IPS DF 4.7 (cell line): Measurements from ENCODE around the gene E4F1.

ENCODE experiments used
- DNase-seq: peaks from one replicate; pipeline ENCODE4 v3.0.0-alpha.2; 2013; ENCODE audit warnings: low spot score; ENCODE audit errors: extremely low read depth

E4F1 gene

GRCh38 chr16:2206420-2206779 lies 17.0 kb upstream of the E4F1 start:
- no peak for DNase-seq

- DNase-seq, result no peak
Measured at GRCh38 chr16:2206780-2207433, 16.5 kb upstream of the E4F1 start.

DNA sequence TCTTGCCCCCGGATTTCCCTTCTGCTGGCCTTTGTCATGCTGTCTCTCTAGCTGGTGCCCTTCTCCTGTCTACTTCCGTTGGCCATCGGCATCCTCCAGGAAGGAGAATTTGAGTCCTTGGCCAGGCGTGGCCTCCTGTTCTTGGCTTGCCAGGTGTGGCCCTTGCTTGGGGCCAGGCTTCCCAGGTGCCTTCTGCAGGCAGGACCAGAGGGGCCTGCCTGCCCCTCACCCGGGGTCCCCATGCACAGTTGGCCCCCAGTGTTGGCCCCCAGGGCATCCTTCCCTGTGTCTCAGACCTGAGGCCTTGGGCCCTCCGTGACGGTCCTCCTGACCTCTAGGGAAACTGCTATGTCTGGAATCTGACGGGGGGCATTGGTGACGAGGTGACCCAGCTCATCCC lies 15.5 kb upstream of the E4F1 start:
- DNase-seq, result no peak

DNA sequence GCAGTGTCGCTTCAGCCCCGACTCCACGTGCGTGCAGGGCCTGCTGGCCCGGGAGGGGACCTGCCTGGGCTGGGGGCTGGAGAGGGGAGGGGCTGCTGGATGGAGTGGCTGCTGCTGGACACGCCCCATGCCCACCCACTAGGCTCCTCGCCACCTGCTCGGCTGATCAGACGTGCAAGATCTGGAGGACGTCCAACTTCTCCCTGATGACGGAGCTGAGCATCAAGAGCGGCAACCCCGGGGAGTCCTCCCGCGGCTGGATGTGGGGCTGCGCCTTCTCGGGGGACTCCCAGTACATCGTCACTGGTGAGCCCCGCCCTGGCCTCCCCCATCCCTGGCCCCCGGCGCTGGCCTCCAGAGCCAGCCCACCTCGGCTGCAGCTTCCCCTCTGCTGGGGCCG lies 15.1 kb upstream of the E4F1 start:
- DNase-seq, result no peak

DNA sequence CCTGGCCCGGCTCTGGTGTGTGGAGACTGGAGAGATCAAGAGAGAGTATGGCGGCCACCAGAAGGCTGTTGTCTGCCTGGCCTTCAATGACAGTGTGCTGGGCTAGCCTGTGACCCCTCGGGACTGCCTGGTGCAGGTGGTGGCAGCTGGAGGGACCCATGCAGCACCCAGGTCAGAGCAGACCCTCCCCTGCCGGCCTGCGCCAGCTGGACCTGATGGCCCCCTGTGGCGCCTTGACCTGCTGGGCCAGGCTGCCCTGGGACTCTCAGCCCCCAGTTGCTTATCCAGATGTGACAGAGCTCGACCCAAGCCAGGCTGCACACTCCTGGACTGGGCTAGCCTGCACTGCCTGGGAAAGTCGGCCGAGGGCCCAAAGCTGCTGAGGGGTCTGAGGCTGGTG lies 14.6 kb upstream of the E4F1 start:
- DNase-seq, result no peak

DNA sequence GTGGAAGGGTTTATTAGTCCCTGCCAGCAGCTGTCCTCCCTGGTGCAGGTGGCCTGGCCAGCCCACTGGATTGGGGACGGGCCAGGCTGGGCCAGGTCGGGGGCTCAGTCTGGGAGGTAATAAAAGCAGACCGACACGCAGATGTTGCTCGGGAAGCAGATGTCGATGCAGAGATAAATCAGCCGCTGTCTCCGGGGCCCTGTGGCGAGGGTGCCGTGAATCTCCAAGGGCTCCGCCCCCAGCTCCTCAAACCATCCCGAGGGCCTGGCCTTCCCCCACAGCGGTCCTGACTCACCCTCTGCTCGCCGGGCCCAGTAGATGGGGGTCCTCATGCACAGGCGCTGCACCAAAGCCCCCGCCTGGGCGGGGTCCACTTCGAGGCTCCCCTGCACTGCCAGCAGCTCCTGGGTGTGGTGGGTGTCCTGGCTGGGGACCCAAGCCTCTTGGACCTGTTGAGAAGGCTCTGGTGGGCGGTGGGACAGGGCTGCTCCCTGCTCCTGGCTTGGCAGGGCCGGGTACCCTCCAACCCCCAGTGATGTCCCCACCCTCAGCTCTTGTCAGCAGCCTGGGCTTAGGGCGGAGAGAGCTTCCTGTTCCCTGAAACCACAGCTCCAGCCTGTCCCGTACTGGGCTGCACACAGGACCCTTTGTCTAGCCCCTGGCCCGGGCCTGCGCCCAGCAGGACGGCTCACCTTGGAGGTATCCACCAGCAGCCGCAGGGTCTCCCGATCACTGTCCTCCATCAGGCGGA lies 14.0 kb upstream of the E4F1 start:
- DNase-seq, result no peak

DNA sequence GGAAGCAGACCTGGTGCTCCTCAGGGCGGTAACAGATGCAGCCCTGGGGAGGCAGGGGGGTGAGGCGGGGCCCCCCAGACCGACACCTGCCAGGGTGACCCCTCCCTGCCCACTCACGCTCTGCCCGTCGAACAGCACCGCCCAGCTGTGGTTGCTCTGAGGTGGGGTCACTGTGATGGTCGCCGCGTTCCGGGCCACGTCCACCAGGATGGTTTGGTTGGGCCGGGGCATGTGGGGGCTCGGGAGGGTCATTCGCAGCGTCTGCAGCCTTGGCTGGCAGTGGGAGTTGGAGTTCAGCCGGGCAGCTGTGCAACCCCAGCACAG lies 13.4 kb upstream of the E4F1 start:
- DNase-seq, result no peak

- no peak for DNase-seq
Measured at GRCh38 chr16:2210386-2211365, 12.7 kb upstream of the E4F1 start, which contains the start of gene BRICD5. Gene BRICD5 (minus strand): TSS chr16:2210863. CDS start chr16:2210833, 30 bp downstream.

DNA sequence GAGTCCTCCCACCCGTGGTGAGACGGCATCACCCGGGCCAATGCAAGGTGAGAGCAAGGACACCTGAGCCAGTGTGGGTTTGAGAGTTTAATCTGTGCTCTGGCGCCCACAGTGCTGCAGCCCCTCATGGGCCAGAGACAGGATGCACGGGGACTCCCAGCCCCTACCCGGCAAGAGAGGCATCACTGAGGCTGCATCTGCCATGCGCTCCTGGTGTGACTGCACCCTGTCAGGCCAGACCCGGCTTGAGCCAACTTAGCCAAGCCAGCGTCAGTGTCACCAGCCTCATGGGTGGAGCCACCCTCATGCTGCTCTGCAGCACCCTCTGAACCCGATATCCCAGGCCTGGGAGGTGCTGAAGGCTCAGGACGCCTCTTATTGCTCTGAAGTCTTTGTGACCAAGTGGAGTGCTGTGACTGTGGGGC lies 11.5 kb upstream of the E4F1 start:
- DNase-seq, result no peak

- DNase-seq, result no peak
Measured at GRCh38 chr16:2212362-2213324, 10.7 kb upstream of the E4F1 start.

GRCh38 chr16:2213817-2214718 lies 9.3 kb upstream of the E4F1 start:
- DNase-seq, result no peak

DNA sequence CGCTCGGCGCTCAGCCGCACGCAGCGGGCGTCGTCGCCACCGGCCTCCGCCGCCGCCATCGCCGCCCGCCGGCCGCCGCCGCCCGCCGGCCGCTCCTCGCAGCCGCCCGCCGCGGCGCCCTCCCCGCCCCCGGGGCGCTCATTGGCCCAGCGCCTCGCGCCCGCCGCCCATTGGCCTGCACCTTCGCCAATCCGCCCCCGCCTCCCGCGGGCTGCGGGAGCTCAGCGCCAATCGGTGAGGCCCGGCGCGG lies 8.7 kb upstream of the E4F1 start, which contains the start of gene PGP:
TSS of gene PGP (minus strand) at position 122 of the 250 bp plus-strand sequence. CDS start at position 59, 63 bp downstream.
- no peak for DNase-seq

GRCh38 chr16:2216330-2216729 lies 7.1 kb upstream of the E4F1 start:
- DNase-seq, result no peak

- DNase-seq, result no peak
Measured at GRCh38 chr16:2223942-2224486, 623 bp downstream of the E4F1 start.

DNA sequence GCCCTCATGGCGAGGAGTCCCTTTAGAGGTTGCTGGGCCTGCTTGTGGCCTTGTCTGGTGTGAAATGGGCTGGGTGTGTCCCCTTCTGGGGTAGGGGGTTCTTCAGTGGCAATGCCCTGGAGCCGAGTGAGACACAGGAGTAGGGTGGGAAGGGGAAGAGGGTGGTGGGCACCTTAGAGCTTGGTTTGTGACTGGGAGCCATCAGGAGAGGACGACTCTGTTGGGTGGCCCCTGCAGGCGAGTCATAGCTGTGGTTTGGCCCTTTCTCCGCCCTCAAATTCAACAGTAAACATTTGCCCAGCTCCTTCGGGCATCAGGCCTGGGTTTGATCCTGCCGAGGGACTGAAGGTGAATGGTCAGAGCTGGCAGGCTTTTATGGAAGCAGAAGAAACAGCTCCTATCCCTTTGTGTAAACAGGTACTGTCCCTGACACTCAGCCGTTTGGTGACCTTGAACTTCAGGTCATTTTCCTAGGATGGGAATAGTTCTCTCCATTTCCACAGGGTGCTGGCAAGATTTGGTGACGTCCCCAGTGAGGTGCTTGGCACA lies 2.9 kb downstream of the E4F1 start:
- no peak for DNase-seq

DNA sequence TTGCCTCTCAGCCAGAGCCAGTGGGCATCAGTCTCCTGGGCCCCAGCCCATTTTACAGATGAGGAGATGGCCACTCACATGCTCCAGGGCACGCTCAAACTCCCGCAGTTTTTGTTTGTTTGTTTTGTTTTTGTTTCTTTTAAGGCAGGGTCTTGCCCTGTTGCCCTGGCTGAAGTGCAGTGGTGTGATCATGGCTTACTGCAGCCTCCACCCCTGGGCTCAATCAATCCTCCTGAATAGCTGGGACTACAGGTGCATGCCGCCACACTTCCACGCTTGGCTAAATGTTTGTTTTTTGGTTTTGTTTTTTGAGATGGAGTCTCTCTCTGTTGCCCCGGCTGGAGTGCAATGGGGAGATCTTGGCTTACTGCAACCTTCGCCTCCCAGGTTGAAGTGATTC lies 3.5 kb downstream of the E4F1 start:
- no peak for DNase-seq

- no peak for DNase-seq
Measured at GRCh38 chr16:2228161-2228824, 4.9 kb downstream of the E4F1 start.

- no peak for DNase-seq
Measured at GRCh38 chr16:2229091-2229490, 5.7 kb downstream of the E4F1 start.
